Measurements from ENCODE around the gene JAGN1. TPM values are rescaled to one million over a fixed set of nuclear protein-coding genes. Genes with fewer than 3 reads are reported as not detected.
"Not testable (repeated sequence)": the region's sequence is repeated elsewhere in the genome, so short reads cannot be mapped to it uniquely, and the experiment has no call there.

JAGN1 gene
- total and polyA plus RNA-seq, 4 experiments from 2014 or later: 26.5 to 48.3 (median 35.0) TPM

- Mint-ChIP-seq H3K9me3 (no peaks in the 10 kb centered on the region), H3K36me3 (no peaks in the 10 kb centered on the region), H3K4me1 (peaks cover 0 to 4% (median 0%) of the 10 kb centered on the region in 4 donors), H3K27ac (no peak overlapping the region), H3K27me3 (peaks cover 2 to 4% of the 10 kb centered on the region in 2 donors), H3K4me3 (no peak overlapping the region)
- POLR2A ChIA-PET (ENCODE audit: partially characterized antibody): no interaction called here
- no peak for DNase-seq
- intact Hi-C loops (cut with micrococcal nuclease): no loop called here
- Histone ChIP-seq H3K27ac (ENCODE audit: low read depth, low read length) (no peak overlapping the region), H3K9me3 (ENCODE audit: control insufficient read depth in 1 of 2, low read length in 2 of 2) (no peaks in the 10 kb centered on the region), H3K4me3 (ENCODE audit: low read length in 2 of 2) (no peak overlapping the region), H3K36me3 (ENCODE audit: insufficient read depth, low read length) (no peaks in the 10 kb centered on the region), H3K27me3 (ENCODE audit: insufficient read depth, low read length) (peaks cover 4% of the 10 kb centered on the region), H3K4me1 (ENCODE audit: insufficient read depth, low read length) (no peaks in the 10 kb centered on the region)
- CTCF ChIA-PET (ENCODE audit: partially characterized antibody): no interaction called here
These were observed 23.3 kb upstream of the JAGN1 start for GRCh38 chr3:9867106-9867505.

- intact Hi-C loops (cut with micrococcal nuclease): no loop called here
- Mint-ChIP-seq H3K9me3 (no peaks in the 10 kb centered on the region), H3K27ac (no peak overlapping the region), H3K36me3 (no peaks in the 10 kb centered on the region), H3K27me3 (no peaks in the 10 kb centered on the region), H3K4me3 (no peak overlapping the region), H3K4me1 (no peaks in the 10 kb centered on the region)
- Histone ChIP-seq H3K27ac (ENCODE audit: low read depth, low read length) (no peak overlapping the region), H3K36me3 (ENCODE audit: insufficient read depth, low read length) (no peaks in the 10 kb centered on the region), H3K9me3 (ENCODE audit: control insufficient read depth in 1 of 2, low read length in 2 of 2) (no peaks in the 10 kb centered on the region), H3K4me1 (ENCODE audit: insufficient read depth, low read length) (no peaks in the 10 kb centered on the region), H3K27me3 (ENCODE audit: insufficient read depth, low read length) (no peaks in the 10 kb centered on the region), H3K4me3 (ENCODE audit: low read length in 2 of 2) (no peak overlapping the region)
- ChIA-PET CTCF (ENCODE audit: partially characterized antibody) (no interaction called here), POLR2A (ENCODE audit: partially characterized antibody) (no interaction called here)
- no peak for DNase-seq
These were observed 20.5 kb upstream of the JAGN1 start for GRCh38 chr3:9869955-9870354.

- no peak overlapping the region for H3K27ac Mint-ChIP-seq
- H3K36me3 Mint-ChIP-seq: no peaks in the 10 kb centered on the region
- POLR2A ChIA-PET (ENCODE audit: partially characterized antibody): no interaction called here
- peaks cover 0 to 2% (median 0%) of the 10 kb centered on the region in 4 donors for H3K4me1 Mint-ChIP-seq
- H3K4me3 Mint-ChIP-seq: no peak overlapping the region
- Histone ChIP-seq H3K27ac (ENCODE audit: low read depth, low read length) (no peak overlapping the region), H3K36me3 (ENCODE audit: insufficient read depth, low read length) (no peaks in the 10 kb centered on the region), H3K9me3 (ENCODE audit: control insufficient read depth in 1 of 2, low read length in 2 of 2) (no peaks in the 10 kb centered on the region), H3K4me1 (ENCODE audit: insufficient read depth, low read length) (no peaks in the 10 kb centered on the region), H3K4me3 (ENCODE audit: low read length in 2 of 2) (no peak overlapping the region), H3K27me3 (ENCODE audit: insufficient read depth, low read length) (no peaks in the 10 kb centered on the region)
- no peaks in the 10 kb centered on the region for H3K9me3 Mint-ChIP-seq
- no peak for DNase-seq
- CTCF ChIA-PET (ENCODE audit: partially characterized antibody): no interaction called here
- intact Hi-C loops (cut with micrococcal nuclease): no loop called here
- H3K27me3 Mint-ChIP-seq: no peaks in the 10 kb centered on the region
These were observed 19.4 kb upstream of the JAGN1 start for GRCh38 chr3:9870978-9871377.

- H3K9me3 Mint-ChIP-seq; intact Hi-C loops (cut with micrococcal nuclease); H3K4me3 ChIP-seq (ENCODE audit: low read length in 2 of 2); H3K36me3 ChIP-seq (ENCODE audit: insufficient read depth, low read length); H3K27ac ChIP-seq (ENCODE audit: low read depth, low read length); H3K9me3 ChIP-seq (ENCODE audit: control insufficient read depth in 1 of 2, low read length in 2 of 2); CTCF ChIA-PET (ENCODE audit: partially characterized antibody); H3K4me1 Mint-ChIP-seq; DNase-seq; H3K4me1 ChIP-seq (ENCODE audit: insufficient read depth, low read length); POLR2A ChIA-PET (ENCODE audit: partially characterized antibody); H3K27ac Mint-ChIP-seq; H3K4me3 Mint-ChIP-seq; H3K27me3 ChIP-seq (ENCODE audit: insufficient read depth, low read length); H3K36me3 Mint-ChIP-seq; H3K27me3 Mint-ChIP-seq: not testable (repeated sequence)
These were observed 18.3 kb upstream of the JAGN1 start for GRCh38 chr3:9872067-9872466.

GRCh38 chr3:9875448-9875847 is 15.0 kb upstream of the JAGN1 start:
- H3K4me3 ChIP-seq (ENCODE audit: low read length in 2 of 2): no peak overlapping the region
- H3K4me3 Mint-ChIP-seq: no peak overlapping the region
- no peaks in the 10 kb centered on the region for H3K4me1 ChIP-seq (ENCODE audit: insufficient read depth, low read length)
- DNase-seq: no peak
- H3K4me1 Mint-ChIP-seq: peaks cover 0 to 2% (median 0%) of the 10 kb centered on the region in 4 donors
- H3K36me3 ChIP-seq (ENCODE audit: insufficient read depth, low read length): no peaks in the 10 kb centered on the region
- H3K27ac ChIP-seq (ENCODE audit: low read depth, low read length): no peak overlapping the region
- no peaks in the 10 kb centered on the region for H3K9me3 Mint-ChIP-seq
- ChIA-PET CTCF (ENCODE audit: partially characterized antibody) (interaction anchor here (0.5 kb wide), 1 partner anchor 177 kb away, joined by 3 read pairs; no protein-coding TSS in a partner anchor), POLR2A (ENCODE audit: partially characterized antibody) (no interaction called here)
- H3K36me3 Mint-ChIP-seq: no peaks in the 10 kb centered on the region
- no peaks in the 10 kb centered on the region for H3K27me3 ChIP-seq (ENCODE audit: insufficient read depth, low read length)
- no peaks in the 10 kb centered on the region for H3K9me3 ChIP-seq (ENCODE audit: control insufficient read depth in 1 of 2, low read length in 2 of 2)
- intact Hi-C loops (cut with micrococcal nuclease): no loop called here
- H3K27me3 Mint-ChIP-seq: no peaks in the 10 kb centered on the region
- no peak overlapping the region for H3K27ac Mint-ChIP-seq

GRCh38 chr3:9876255-9876654 is 14.2 kb upstream of the JAGN1 start:
- CTCF ChIA-PET (ENCODE audit: partially characterized antibody): not testable (repeated sequence)

GRCh38 chr3:9876991-9877390 is 13.4 kb upstream of the JAGN1 start:
- ChIA-PET CTCF (ENCODE audit: partially characterized antibody) (no interaction called here), POLR2A (ENCODE audit: partially characterized antibody) (no interaction called here)
- H3K9me3 ChIP-seq (ENCODE audit: control insufficient read depth in 1 of 2, low read length in 2 of 2): no peaks in the 10 kb centered on the region

More at GRCh38 chr3:9876255-9876654, 14.2 kb upstream of the JAGN1 start:
- POLR2A ChIA-PET (ENCODE audit: partially characterized antibody); H3K36me3 ChIP-seq (ENCODE audit: insufficient read depth, low read length); H3K9me3 Mint-ChIP-seq; H3K27me3 Mint-ChIP-seq; H3K4me1 Mint-ChIP-seq; H3K9me3 ChIP-seq (ENCODE audit: control insufficient read depth in 1 of 2, low read length in 2 of 2); DNase-seq; H3K4me1 ChIP-seq (ENCODE audit: insufficient read depth, low read length); H3K36me3 Mint-ChIP-seq; H3K27ac Mint-ChIP-seq; H3K4me3 ChIP-seq (ENCODE audit: low read length in 2 of 2); intact Hi-C loops (cut with micrococcal nuclease); H3K27me3 ChIP-seq (ENCODE audit: insufficient read depth, low read length); H3K27ac ChIP-seq (ENCODE audit: low read depth, low read length); H3K4me3 Mint-ChIP-seq: not testable (repeated sequence)

GRCh38 chr3:9878700-9879099 is 11.7 kb upstream of the JAGN1 start:
- ChIA-PET CTCF (ENCODE audit: partially characterized antibody) (no interaction called here), POLR2A (ENCODE audit: partially characterized antibody) (no interaction called here)
- Histone ChIP-seq H3K27me3 (ENCODE audit: insufficient read depth, low read length) (no peaks in the 10 kb centered on the region), H3K27ac (ENCODE audit: low read depth, low read length) (no peak overlapping the region), H3K4me1 (ENCODE audit: insufficient read depth, low read length) (no peaks in the 10 kb centered on the region), H3K36me3 (ENCODE audit: insufficient read depth, low read length) (no peaks in the 10 kb centered on the region), H3K9me3 (ENCODE audit: control insufficient read depth in 1 of 2, low read length in 2 of 2) (no peaks in the 10 kb centered on the region), H3K4me3 (ENCODE audit: low read length in 2 of 2) (no peak overlapping the region)
- intact Hi-C loops (cut with micrococcal nuclease): no loop called here
- no peak for DNase-seq
- no peaks in the 10 kb centered on the region for H3K9me3 Mint-ChIP-seq
- H3K27ac Mint-ChIP-seq: peak overlapping the region in 1 of 7 donors; percentile 42
- H3K4me1 Mint-ChIP-seq: peaks cover 0 to 2% (median 0%) of the 10 kb centered on the region in 4 donors
- no peaks in the 10 kb centered on the region for H3K27me3 Mint-ChIP-seq
- H3K36me3 Mint-ChIP-seq: no peaks in the 10 kb centered on the region
- no peak overlapping the region for H3K4me3 Mint-ChIP-seq

More at GRCh38 chr3:9876991-9877390, 13.4 kb upstream of the JAGN1 start:
- Mint-ChIP-seq H3K36me3 (no peaks in the 10 kb centered on the region), H3K27ac (no peak overlapping the region), H3K9me3 (no peaks in the 10 kb centered on the region), H3K4me3 (no peak overlapping the region), H3K27me3 (no peaks in the 10 kb centered on the region), H3K4me1 (peaks cover 0 to 2% (median 0%) of the 10 kb centered on the region in 4 donors)
- DNase-seq: no peak
- H3K36me3 ChIP-seq (ENCODE audit: insufficient read depth, low read length): no peaks in the 10 kb centered on the region
- no peak overlapping the region for H3K4me3 ChIP-seq (ENCODE audit: low read length in 2 of 2)
- no peaks in the 10 kb centered on the region for H3K4me1 ChIP-seq (ENCODE audit: insufficient read depth, low read length)
- intact Hi-C loops (cut with micrococcal nuclease): no loop called here
- H3K27ac ChIP-seq (ENCODE audit: low read depth, low read length): no peak overlapping the region
- no peaks in the 10 kb centered on the region for H3K27me3 ChIP-seq (ENCODE audit: insufficient read depth, low read length)

All from CD4-positive, alpha-beta memory T cell (primary cell).